Lower leg skin (tissue), 4 donors: ENCODE data around the gene DOK4. TPM values are rescaled to one million over a fixed set of nuclear protein-coding genes. Genes with fewer than 3 reads are reported as not detected.
"Not testable (repeated sequence)": the region's sequence is repeated elsewhere in the genome, so short reads cannot be mapped to it uniquely, and the experiment has no call there.

Experiments used
- DNase-seq, 2 donors: peaks; one replicate each; pipeline ENCODE4 v3.0.0-alpha.2; 2019; ENCODE audit warnings: low spot score in 2 of 2
- H3K4me3 ChIP-seq: fragments of 200-600 bp; sonication (generic); 2 replicates; pipeline ENCODE4 v1.5.1; 2017; ENCODE audit warnings: mild to moderate bottlenecking, low read depth; ENCODE audit not compliant: poor library complexity, severe bottlenecking
- CTCF ChIP-seq, 3 donors: fragments of 450-650 bp; IDR thresholded peaks; one replicate each; pipeline ENCODE4 v1.5.1; 2016; ENCODE audit warnings: antibody characterized with exemption in 3 of 3, mild to moderate bottlenecking in 3 of 3, moderate library complexity in 2 of 3
- POLR2A ChIP-seq, 2 donors: fragments of 450-650 bp; IDR thresholded peaks; one replicate each; pipeline ENCODE4 v1.6.1; 2016 to 2017; ENCODE audit warnings: antibody characterized with exemption in 2 of 2, mild to moderate bottlenecking in 1 of 2, moderate library complexity in 1 of 2
- WGBS, 2 donors: methylation state at CpG; one replicate each; pipeline ENCODE4 v1.1.5; 2018; 5-methylcytosine and 5-hydroxymethylcytosine counted together
- intact Hi-C: fragments of 100-400 bp; cut with DNase I; formaldehyde crosslinking; loops from one replicate; pipeline ENCODE4 v1.15.0; 2023; ENCODE audit warnings: low total_unique reads
- total RNA-seq, 4 donors: library from RNA; depleted of rRNA; stranded (reverse); fragments of >200 nt; gene quantifications; one replicate each; pipeline ENCODE4 v1.1.0, GENCODE V29; 2016

DOK4 gene
- total RNA-seq, 4 donors from 2014 or later, result 38.9 to 60.5 (median 44.6) TPM

- intact Hi-C loops, result no loop called here
- 89% methylated on average over 12 of the region's 12 CpGs for WGBS, 2 donors
- no peak overlapping the region for H3K4me3 ChIP-seq
- TF ChIP-seq CTCF (IDR thresholded peaks at IDR 0.05), result no peak
- no peak for TF ChIP-seq POLR2A (IDR thresholded peaks at IDR 0.05)
- no peak for DNase-seq
Observed at GRCh38 chr16:57502048-57502775, 15.9 kb upstream of the DOK4 start.

GRCh38 chr16:57501492-57501891, 15.2 kb upstream of the DOK4 start:
- no peak for DNase-seq

GRCh38 chr16:57500578-57501111, 14.4 kb upstream of the DOK4 start:
- DNase-seq, result no peak
- TF ChIP-seq POLR2A (IDR thresholded peaks at IDR 0.05), result no peak
- TF ChIP-seq CTCF (IDR thresholded peaks at IDR 0.05), result no peak
- intact Hi-C loops, result no loop called here
- 70% methylated on average over 8 to 9 of the region's 9 CpGs for WGBS, 2 donors
- no peak overlapping the region for H3K4me3 ChIP-seq

More at GRCh38 chr16:57501492-57501891, 15.2 kb upstream of the DOK4 start:
- intact Hi-C loops, result no loop called here
- WGBS, 2 donors, result 79 to 87% methylated on average over 7 of the region's 7 CpGs
- no peak for TF ChIP-seq CTCF (IDR thresholded peaks at IDR 0.05)
- TF ChIP-seq POLR2A (IDR thresholded peaks at IDR 0.05), result no peak
- no peak overlapping the region for H3K4me3 ChIP-seq

- WGBS, 2 donors, result 89 to 95% methylated on average over 11 of the region's 11 CpGs
- intact Hi-C loops, H3K4me3 ChIP-seq, DNase-seq: not testable (repeated sequence)
Observed at GRCh38 chr16:57499941-57500340, 13.6 kb upstream of the DOK4 start.

GRCh38 chr16:57498031-57498430, 11.7 kb upstream of the DOK4 start:
- 89 to 91% methylated on average over 4 of the region's 4 CpGs for WGBS, 2 donors
- TF ChIP-seq POLR2A (IDR thresholded peaks at IDR 0.05) (no peak), CTCF (IDR thresholded peaks at IDR 0.05) (no peak)
- H3K4me3 ChIP-seq, result no peak overlapping the region
- DNase-seq, result no peak
- intact Hi-C loops, result no loop called here

GRCh38 chr16:57497121-57497520, 10.8 kb upstream of the DOK4 start:
- intact Hi-C loops, result no loop called here
- no peak for TF ChIP-seq POLR2A (IDR thresholded peaks at IDR 0.05)
- TF ChIP-seq CTCF (IDR thresholded peaks at IDR 0.05), result no peak
- no peak overlapping the region for H3K4me3 ChIP-seq
- no peak for DNase-seq
- 76 to 81% methylated on average over 12 to 13 of the region's 13 CpGs for WGBS, 2 donors
